Measurements from ENCODE around the gene EME2. TPM values are rescaled to one million over a fixed set of nuclear protein-coding genes. Genes with fewer than 3 reads are reported as not detected.
A peak's percentile ranks its signal among the peaks of the same experiment; 100 is the strongest.
"Not testable (repeated sequence)": the region's sequence is repeated elsewhere in the genome, so short reads cannot be mapped to it uniquely, and the experiment has no call there.

EME2 gene
- total RNA-seq, result 13.3 TPM

DNA sequence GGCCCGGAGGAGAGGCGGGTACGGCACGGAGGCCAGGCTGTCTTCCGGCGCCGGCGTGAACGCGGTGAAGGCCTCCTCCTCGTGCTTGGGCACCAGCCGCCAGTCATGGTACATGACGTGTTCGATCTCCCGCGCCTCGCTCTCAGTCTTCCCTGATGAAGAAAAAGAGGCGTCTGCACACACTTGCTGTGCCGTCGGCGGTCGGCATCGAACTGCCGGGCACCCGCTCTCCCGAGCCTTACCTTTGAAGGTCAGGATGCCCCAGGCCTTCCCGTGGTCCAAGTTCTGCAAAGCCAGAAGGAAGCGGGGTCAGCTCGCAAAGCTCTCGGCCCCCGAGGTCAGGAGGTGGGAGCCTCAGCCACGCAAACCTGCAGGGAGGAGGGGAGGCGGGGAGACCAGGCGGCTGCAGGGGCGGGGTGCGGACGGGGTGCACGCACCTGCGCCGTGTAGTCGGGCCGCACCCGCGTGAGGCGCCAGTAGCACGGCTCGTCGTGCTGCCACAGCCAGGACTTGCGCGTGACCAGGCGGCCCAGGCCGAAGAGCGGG lies at the start of gene EME2:
EME2 (plus strand) TSS at position 449 of the 546 bp plus-strand sequence. CDS start 418 bp downstream, outside the sequence.
- no peaks in the 10 kb centered on the region for H3K27me3 ChIP-seq (ENCODE audit: insufficient read depth, low read length)
- no peaks in the 10 kb centered on the region for H3K9me3 ChIP-seq (ENCODE audit: low read depth, low read length)
- peaks cover 36% of the 10 kb centered on the region for H3K4me1 ChIP-seq (ENCODE audit: insufficient read depth, low read length)
- peak within 1 kb of the TSS; percentile 88 for H3K4me3 ChIP-seq (ENCODE audit: low read length)

GRCh38 chr16:1723450-1724147 lies 49.0 kb upstream of the EME2 start:
- peaks cover 57% of the 10 kb centered on the region for H3K4me1 ChIP-seq (ENCODE audit: insufficient read depth, low read length)
- H3K4me3 ChIP-seq (ENCODE audit: low read length), result no peak overlapping the region
- H3K9me3 ChIP-seq (ENCODE audit: low read depth, low read length), result no peaks in the 10 kb centered on the region
- H3K27me3 ChIP-seq (ENCODE audit: insufficient read depth, low read length), result no peaks in the 10 kb centered on the region

GRCh38 chr16:1724491-1724890 lies 48.1 kb upstream of the EME2 start:
- Histone ChIP-seq H3K9me3 (ENCODE audit: low read depth, low read length) (no peaks in the 10 kb centered on the region), H3K4me3 (ENCODE audit: low read length) (no peak overlapping the region), H3K27me3 (ENCODE audit: insufficient read depth, low read length) (no peaks in the 10 kb centered on the region), H3K4me1 (ENCODE audit: insufficient read depth, low read length) (peaks cover 48% of the 10 kb centered on the region)

GRCh38 chr16:1726661-1727502 lies 45.7 kb upstream of the EME2 start:
- no peaks in the 10 kb centered on the region for H3K27me3 ChIP-seq (ENCODE audit: insufficient read depth, low read length)
- H3K4me1 ChIP-seq (ENCODE audit: insufficient read depth, low read length), result peaks cover 33% of the 10 kb centered on the region
- no peaks in the 10 kb centered on the region for H3K9me3 ChIP-seq (ENCODE audit: low read depth, low read length)
- H3K4me3 ChIP-seq (ENCODE audit: low read length), result no peak overlapping the region

DNA sequence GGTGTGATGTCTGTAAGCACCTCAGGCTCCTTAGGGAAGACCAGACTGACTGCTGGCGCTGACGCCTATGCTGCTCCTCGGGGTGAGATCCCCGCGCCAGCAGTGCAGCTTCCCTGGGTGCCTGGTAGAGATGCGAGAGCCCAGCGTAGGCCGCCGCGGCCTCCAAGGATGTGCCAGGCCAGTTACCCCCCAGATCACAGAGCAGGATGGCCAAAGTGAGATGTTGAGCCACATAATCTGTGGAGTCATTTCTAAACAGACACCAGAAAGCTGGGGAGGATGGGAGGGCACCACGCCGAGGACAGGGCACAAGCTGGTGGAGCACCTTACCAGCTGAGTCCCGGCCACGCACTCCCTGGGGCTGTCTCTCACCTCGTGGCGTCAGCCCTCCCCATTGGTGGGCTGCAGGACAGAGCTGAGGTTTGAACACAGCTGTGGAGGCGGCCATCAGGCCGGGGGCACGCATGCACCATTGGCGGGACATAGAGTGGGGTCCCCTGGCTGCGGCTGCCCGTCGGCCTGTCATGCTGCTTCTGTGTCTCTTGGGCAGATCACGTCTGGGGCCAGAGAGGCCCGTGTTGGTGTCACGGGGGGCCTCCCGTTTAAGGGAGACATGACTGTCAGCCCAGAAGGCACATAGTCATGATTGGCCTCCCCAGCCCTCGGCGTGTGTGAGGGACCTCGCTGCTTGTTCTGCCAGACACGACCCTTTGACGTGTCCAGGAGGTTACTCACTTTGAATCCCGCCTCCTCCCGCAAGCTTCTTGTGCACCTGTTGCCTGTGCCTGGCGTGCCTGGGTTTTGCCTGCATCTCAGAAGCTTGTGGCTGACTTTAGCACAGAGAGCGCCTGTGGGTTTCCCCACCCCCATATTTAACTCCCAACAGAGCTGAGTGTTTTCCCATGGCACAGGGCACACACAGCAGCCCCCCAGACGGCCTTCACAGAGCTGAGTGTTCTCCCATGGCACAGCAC lies 44.7 kb upstream of the EME2 start:
- Histone ChIP-seq H3K4me1 (ENCODE audit: insufficient read depth, low read length) (peaks cover 23% of the 10 kb centered on the region), H3K4me3 (ENCODE audit: low read length) (no peak overlapping the region), H3K27me3 (ENCODE audit: insufficient read depth, low read length) (no peaks in the 10 kb centered on the region), H3K9me3 (ENCODE audit: low read depth, low read length) (no peaks in the 10 kb centered on the region)

DNA sequence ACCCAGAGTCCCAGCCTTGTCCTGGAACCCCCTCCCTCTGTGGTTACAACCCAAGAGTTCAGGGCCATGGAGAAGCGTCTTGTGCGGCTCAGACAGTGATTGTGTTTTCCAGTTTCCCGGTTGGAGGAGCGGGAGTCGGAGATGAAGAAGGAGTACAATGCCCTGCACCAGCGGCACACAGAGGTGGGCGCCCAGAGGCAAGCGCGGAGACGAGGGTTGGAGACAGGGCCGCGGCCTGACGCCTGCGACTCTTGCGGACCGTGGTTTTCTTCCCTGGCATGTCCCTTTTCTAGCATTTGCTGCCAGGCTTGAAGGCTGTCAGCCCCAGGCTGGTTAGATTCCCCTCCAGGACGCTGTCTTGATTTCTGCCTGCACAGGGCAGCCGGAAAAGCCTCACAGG lies 43.6 kb upstream of the EME2 start:
- Histone ChIP-seq H3K9me3 (ENCODE audit: low read depth, low read length) (no peaks in the 10 kb centered on the region), H3K4me1 (ENCODE audit: insufficient read depth, low read length) (peaks cover 12% of the 10 kb centered on the region), H3K4me3 (ENCODE audit: low read length) (no peak overlapping the region), H3K27me3 (ENCODE audit: insufficient read depth, low read length) (no peaks in the 10 kb centered on the region)

DNA sequence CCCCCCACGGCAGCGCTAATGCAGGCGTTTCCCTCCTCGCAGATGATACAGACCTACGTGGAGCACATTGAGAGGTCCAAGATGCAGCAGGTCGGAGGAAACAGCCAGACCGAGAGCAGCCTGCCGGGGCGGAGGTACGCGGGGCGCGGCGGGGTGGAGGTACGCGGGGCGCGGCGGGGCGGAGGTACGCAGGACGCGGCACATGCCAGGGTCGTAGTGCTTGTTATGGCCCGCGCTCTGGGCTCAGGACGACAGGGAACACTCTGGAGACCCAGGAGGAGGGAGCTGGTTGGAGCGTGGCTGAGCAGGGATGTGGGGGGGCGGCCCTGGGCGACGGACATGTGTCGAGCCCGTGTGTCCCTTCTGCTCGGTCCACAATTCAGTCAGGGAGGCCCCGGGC lies 43.2 kb upstream of the EME2 start:
- no peak overlapping the region for H3K4me3 ChIP-seq (ENCODE audit: low read length)
- H3K4me1 ChIP-seq (ENCODE audit: insufficient read depth, low read length), result peaks cover 9% of the 10 kb centered on the region
- no peaks in the 10 kb centered on the region for H3K27me3 ChIP-seq (ENCODE audit: insufficient read depth, low read length)
- no peaks in the 10 kb centered on the region for H3K9me3 ChIP-seq (ENCODE audit: low read depth, low read length)

GRCh38 chr16:1731073-1731472 lies 41.5 kb upstream of the EME2 start:
- Histone ChIP-seq H3K4me3 (ENCODE audit: low read length) (no peak overlapping the region), H3K4me1 (ENCODE audit: insufficient read depth, low read length) (peaks cover 9% of the 10 kb centered on the region), H3K27me3 (ENCODE audit: insufficient read depth, low read length) (no peaks in the 10 kb centered on the region), H3K9me3 (ENCODE audit: low read depth, low read length) (no peaks in the 10 kb centered on the region)

- peaks cover 9% of the 10 kb centered on the region for H3K4me1 ChIP-seq (ENCODE audit: insufficient read depth, low read length)
- no peaks in the 10 kb centered on the region for H3K27me3 ChIP-seq (ENCODE audit: insufficient read depth, low read length)
- no peaks in the 10 kb centered on the region for H3K9me3 ChIP-seq (ENCODE audit: low read depth, low read length)
- H3K4me3 ChIP-seq (ENCODE audit: low read length), result no peak overlapping the region
Measured at GRCh38 chr16:1731603-1732002, 41.0 kb upstream of the EME2 start.

DNA sequence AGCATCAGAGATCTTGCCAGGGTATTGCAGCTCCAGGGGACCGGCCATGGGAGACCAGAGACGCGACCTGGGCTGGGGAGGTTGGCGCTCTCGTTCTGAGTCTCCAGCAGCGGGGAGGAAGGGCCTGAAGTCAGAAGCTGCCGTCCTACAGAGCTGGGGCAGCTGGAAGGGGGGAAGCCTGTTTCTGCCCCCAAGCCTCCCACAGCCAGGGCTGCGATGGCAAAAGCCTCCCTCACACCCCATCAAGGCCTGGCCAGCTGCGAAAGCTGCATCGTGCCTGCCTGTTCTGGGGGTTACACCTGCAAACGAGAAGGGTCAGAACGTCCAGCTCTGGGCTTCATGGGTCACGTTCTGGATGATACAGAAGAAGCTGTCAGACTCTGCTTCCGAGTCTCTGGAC lies 40.5 kb upstream of the EME2 start:
- Histone ChIP-seq H3K9me3 (ENCODE audit: low read depth, low read length) (no peaks in the 10 kb centered on the region), H3K27me3 (ENCODE audit: insufficient read depth, low read length) (no peaks in the 10 kb centered on the region), H3K4me3 (ENCODE audit: low read length) (no peak overlapping the region), H3K4me1 (ENCODE audit: insufficient read depth, low read length) (peaks cover 9% of the 10 kb centered on the region)

GRCh38 chr16:1732551-1732987 lies 40.0 kb upstream of the EME2 start:
- H3K9me3 ChIP-seq (ENCODE audit: low read depth, low read length); H3K4me3 ChIP-seq (ENCODE audit: low read length); H3K4me1 ChIP-seq (ENCODE audit: insufficient read depth, low read length); H3K27me3 ChIP-seq (ENCODE audit: insufficient read depth, low read length): not testable (repeated sequence)

GRCh38 chr16:1734123-1734522 lies 38.5 kb upstream of the EME2 start:
- Histone ChIP-seq H3K4me3 (ENCODE audit: low read length) (no peak overlapping the region), H3K27me3 (ENCODE audit: insufficient read depth, low read length) (no peaks in the 10 kb centered on the region), H3K9me3 (ENCODE audit: low read depth, low read length) (no peaks in the 10 kb centered on the region), H3K4me1 (ENCODE audit: insufficient read depth, low read length) (peaks cover 9% of the 10 kb centered on the region)

GRCh38 chr16:1734816-1735215 lies 37.8 kb upstream of the EME2 start:
- H3K4me3 ChIP-seq (ENCODE audit: low read length), result no peak overlapping the region

DNA sequence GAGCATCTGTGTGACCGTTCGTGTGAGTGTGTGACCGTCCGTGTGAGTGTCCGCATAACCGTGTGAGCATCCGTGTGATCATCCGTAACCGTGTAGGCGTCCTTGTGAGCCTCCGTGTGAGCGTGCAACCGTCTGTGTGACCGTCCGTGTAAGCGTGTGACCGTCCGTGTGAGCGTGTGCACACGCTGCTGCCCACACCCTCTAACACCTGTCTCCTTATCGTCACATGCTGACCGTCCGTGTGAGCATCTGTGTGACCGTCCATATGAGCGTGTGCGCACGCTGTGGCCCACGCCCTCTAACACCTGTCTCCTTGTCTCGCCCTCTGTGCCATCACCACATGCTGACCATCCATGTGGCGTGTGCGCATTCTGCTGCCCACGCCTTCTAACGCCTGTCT lies 32.4 kb upstream of the EME2 start:
- Histone ChIP-seq H3K27me3 (ENCODE audit: insufficient read depth, low read length) (no peaks in the 10 kb centered on the region), H3K4me3 (ENCODE audit: low read length) (no peak overlapping the region), H3K9me3 (ENCODE audit: low read depth, low read length) (no peaks in the 10 kb centered on the region), H3K4me1 (ENCODE audit: insufficient read depth, low read length) (no peaks in the 10 kb centered on the region)

More at GRCh38 chr16:1734816-1735215, 37.8 kb upstream of the EME2 start:
- no peaks in the 10 kb centered on the region for H3K9me3 ChIP-seq (ENCODE audit: low read depth, low read length)
- no peaks in the 10 kb centered on the region for H3K27me3 ChIP-seq (ENCODE audit: insufficient read depth, low read length)
- peaks cover 9% of the 10 kb centered on the region for H3K4me1 ChIP-seq (ENCODE audit: insufficient read depth, low read length)

Measured in mononuclear cell (primary cell).